CD4-positive, alpha-beta T cell treated with Interleukin-4 for 4 hours (primary cell): ENCODE results near the gene TRIP4.
A peak's percentile ranks its signal among the peaks of the same experiment; 100 is the strongest.
"Not testable (repeated sequence)": the region's sequence is repeated elsewhere in the genome, so short reads cannot be mapped to it uniquely, and the experiment has no call there.

ENCODE experiments used
- DNase-seq: peaks from one replicate; pipeline ENCODE4 v3.0.0-alpha.2; 2020

Gene TRIP4

GRCh38 chr15:64381000-64381751, 6.5 kb upstream of the TRIP4 start, which contains the start of gene PCLAF:
PCLAF (minus strand) TSS chr15:64381441; CDS start chr15:64381371, 70 bp downstream.
- DNase-seq = peak; percentile 90

GRCh38 chr15:64383760-64384159, 3.9 kb upstream of the TRIP4 start:
- no peak for DNase-seq

- DNase-seq = no peak
Measured at GRCh38 chr15:64386291-64386690, 1.3 kb upstream of the TRIP4 start.

GRCh38 chr15:64389036-64389435, 1.4 kb downstream of the TRIP4 start:
- no peak for DNase-seq

- not testable (repeated sequence) for DNase-seq
Measured at GRCh38 chr15:64392471-64392870, 4.8 kb downstream of the TRIP4 start.

GRCh38 chr15:64396789-64397188, 9.2 kb downstream of the TRIP4 start:
- no peak for DNase-seq

- no peak for DNase-seq
Measured at GRCh38 chr15:64398575-64398974, 10.9 kb downstream of the TRIP4 start.

- no peak for DNase-seq
Measured at GRCh38 chr15:64400583-64400982, 12.9 kb downstream of the TRIP4 start.

GRCh38 chr15:64412216-64412615, 24.6 kb downstream of the TRIP4 start:
- no peak for DNase-seq

- DNase-seq = no peak
Measured at GRCh38 chr15:64422697-64423096, 35.1 kb downstream of the TRIP4 start.

GRCh38 chr15:64423970-64424369, 36.3 kb downstream of the TRIP4 start:
- DNase-seq = no peak

GRCh38 chr15:64425221-64425620, 37.6 kb downstream of the TRIP4 start:
- no peak for DNase-seq

GRCh38 chr15:64426845-64427465, 39.3 kb downstream of the TRIP4 start:
- DNase-seq = peak; percentile 13

- no peak for DNase-seq
Measured at GRCh38 chr15:64429448-64429847, 41.8 kb downstream of the TRIP4 start.

- DNase-seq = peak; percentile 79
Measured at GRCh38 chr15:64430000-64430735, 42.5 kb downstream of the TRIP4 start.

- DNase-seq = no peak
Measured at GRCh38 chr15:64437982-64438381, 50.3 kb downstream of the TRIP4 start.

GRCh38 chr15:64438653-64439447, 51.2 kb downstream of the TRIP4 start:
- no peak for DNase-seq

- DNase-seq = no peak
Measured at GRCh38 chr15:64441852-64442251, 54.2 kb downstream of the TRIP4 start.

- no peak for DNase-seq
Measured at GRCh38 chr15:64443016-64443415, 55.4 kb downstream of the TRIP4 start.

- DNase-seq = peak; percentile 73
Measured at GRCh38 chr15:64443747-64444621, 56.3 kb downstream of the TRIP4 start.

- DNase-seq = no peak
Measured at GRCh38 chr15:64444836-64445235, 57.2 kb downstream of the TRIP4 start.
